Vagina (tissue), 2 donors: ENCODE data around the gene STK39.

ENCODE experiments used
- POLR2A ChIP-seq, 2 donors: fragments of 450-650 bp; IDR thresholded peaks; one replicate each; pipeline ENCODE4 v1.6.1; 2017; ENCODE audit warnings: antibody characterized with exemption in 2 of 2, mild to moderate bottlenecking in 2 of 2, moderate library complexity in 2 of 2
- POLR2AphosphoS5 ChIP-seq, 2 donors: sonication (generic); formaldehyde crosslinking; IDR thresholded peaks; one replicate each; pipeline ENCODE4 v1.9.0; 2017; ENCODE audit warnings: antibody characterized with exemption in 2 of 2, mild to moderate bottlenecking in 2 of 2, low read depth in 1 of 2; ENCODE audit not compliant: insufficient read depth in 1 of 2
- TF ChIP-seq, protein P1 (sequence below), 3 experiments: fragments of 450-650 bp in 2 of 3; fragments of 200-600 bp in 1 of 3; sonication (generic) in 1 of 3; IDR thresholded peaks; one replicate each; pipeline ENCODE4 v1.5.1; 2017 to 2019; ENCODE audit warnings: antibody characterized with exemption in 3 of 3, mild to moderate bottlenecking in 2 of 3, moderate library complexity in 2 of 3

GRCh38 chr2:168158586-168158985 is 88.8 kb downstream of the STK39 start:
- TF ChIP-seq, protein P1, sequence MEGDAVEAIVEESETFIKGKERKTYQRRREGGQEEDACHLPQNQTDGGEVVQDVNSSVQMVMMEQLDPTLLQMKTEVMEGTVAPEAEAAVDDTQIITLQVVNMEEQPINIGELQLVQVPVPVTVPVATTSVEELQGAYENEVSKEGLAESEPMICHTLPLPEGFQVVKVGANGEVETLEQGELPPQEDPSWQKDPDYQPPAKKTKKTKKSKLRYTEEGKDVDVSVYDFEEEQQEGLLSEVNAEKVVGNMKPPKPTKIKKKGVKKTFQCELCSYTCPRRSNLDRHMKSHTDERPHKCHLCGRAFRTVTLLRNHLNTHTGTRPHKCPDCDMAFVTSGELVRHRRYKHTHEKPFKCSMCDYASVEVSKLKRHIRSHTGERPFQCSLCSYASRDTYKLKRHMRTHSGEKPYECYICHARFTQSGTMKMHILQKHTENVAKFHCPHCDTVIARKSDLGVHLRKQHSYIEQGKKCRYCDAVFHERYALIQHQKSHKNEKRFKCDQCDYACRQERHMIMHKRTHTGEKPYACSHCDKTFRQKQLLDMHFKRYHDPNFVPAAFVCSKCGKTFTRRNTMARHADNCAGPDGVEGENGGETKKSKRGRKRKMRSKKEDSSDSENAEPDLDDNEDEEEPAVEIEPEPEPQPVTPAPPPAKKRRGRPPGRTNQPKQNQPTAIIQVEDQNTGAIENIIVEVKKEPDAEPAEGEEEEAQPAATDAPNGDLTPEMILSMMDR (IDR thresholded peaks at IDR 0.05): no peak
- TF ChIP-seq POLR2A (IDR thresholded peaks at IDR 0.05): no peak
- no peak for TF ChIP-seq POLR2AphosphoS5 (IDR thresholded peaks at IDR 0.05; ENCODE audit: insufficient read depth in 1 of 2, low read depth in 1 of 2)
